A673 (cell line): Measurements from ENCODE around the gene PHF21A. TPM values are rescaled to one million over a fixed set of nuclear protein-coding genes. Genes with fewer than 3 reads are reported as not detected.

Source experiments
- BruUV-seq: library from RNA; stranded (reverse); fragments of 400-500 nt; replicated peaks from 2 replicates; lab custom pipeline; 2021; lab: Mats Ljungman, UMichigan
- CTCF ChIA-PET: fragments of 300-600 bp; sonication (Branson Sonifier 250); formaldehyde crosslinking; loops from one replicate; lab custom pipeline; 2022; ENCODE audit warnings: antibody characterized with exemption; lab: Charles Lee
- POLR2A ChIA-PET: fragments of 300-600 bp; sonication (Branson Sonifier 250); formaldehyde crosslinking; loops from one replicate; lab custom pipeline; 2022; ENCODE audit warnings: antibody characterized with exemption; ENCODE audit not compliant: low non-redundant PET; lab: Charles Lee
- DNase-seq: peaks from one replicate; pipeline ENCODE4 v3.0.0-alpha.2; 2015; ENCODE audit warnings: low spot score
- H3K27ac ChIP-seq: fragments of 200-600 bp; sonication (generic); 2 replicates; pipeline ENCODE4 v1.5.1; 2016; ENCODE audit warnings: mixed run types, low read depth, mild to moderate bottlenecking, mixed read lengths, antibody characterized with exemption, low read length; ENCODE audit not compliant: poor library complexity, severe bottlenecking
- H3K27me3 ChIP-seq: fragments of 200-600 bp; sonication (generic); replicated peaks from 2 replicates; pipeline ENCODE4 v1.6.1; 2017; ENCODE audit warnings: mixed run types, low read depth, mild to moderate bottlenecking, mixed read lengths, antibody characterized with exemption, low read length; ENCODE audit not compliant: insufficient read depth, poor library complexity
- H3K36me3 ChIP-seq: fragments of 200-600 bp; sonication (generic); 2 replicates; pipeline ENCODE4 v1.6.1; 2016; ENCODE audit warnings: mixed run types, mild to moderate bottlenecking, mixed read lengths, antibody characterized with exemption, low read length; ENCODE audit not compliant: insufficient read depth, poor library complexity, severe bottlenecking
- H3K4me1 ChIP-seq: fragments of 200-600 bp; sonication (generic); 2 replicates; pipeline ENCODE4 v1.6.1; 2017; ENCODE audit warnings: mixed run types, mild to moderate bottlenecking, mixed read lengths, antibody characterized with exemption, low read length; ENCODE audit not compliant: insufficient read depth, poor library complexity, severe bottlenecking
- H3K4me3 ChIP-seq: fragments of 200-600 bp; sonication (generic); 2 replicates; pipeline ENCODE4 v1.5.1; 2016; ENCODE audit warnings: low read depth, mixed run types, mild to moderate bottlenecking, mixed read lengths, low read length; ENCODE audit not compliant: poor library complexity, severe bottlenecking
- H3K9me3 ChIP-seq: fragments of 200-600 bp; sonication (generic); 2 replicates; pipeline ENCODE4 v1.6.1; 2016; ENCODE audit warnings: mixed run types, low read depth, mild to moderate bottlenecking, mixed read lengths, antibody characterized with exemption, low read length; ENCODE audit not compliant: poor library complexity, severe bottlenecking
- EZH2 ChIP-seq: fragments of 200-600 bp; sonication (generic); IDR thresholded peaks from 2 replicates; pipeline ENCODE4 v1.6.1; 2017; ENCODE audit warnings: borderline replicate concordance, low read depth, mild to moderate bottlenecking, mixed read lengths, antibody characterized with exemption, low read length; ENCODE audit not compliant: poor library complexity, severe bottlenecking
- intact Hi-C: fragments of 100-400 bp; cut with micrococcal nuclease; formaldehyde crosslinking; loops from one replicate; pipeline ENCODE4 v1.10.0; 2022; ENCODE audit not compliant: unreplicated experiment
- total RNA-seq: library from RNA; stranded (reverse); gene quantifications from 2 replicates; pipeline ENCODE4 v1.2.3, GENCODE V29; 2021
- TF ChIP-seq, protein P1 (sequence below): fragments of 300-800, 200-600 bp; sonication (generic); conservative IDR thresholded peaks from 2 replicates; pipeline ENCODE4 v1.5.1; 2017; ENCODE audit warnings: low read depth, mild to moderate bottlenecking, antibody characterized with exemption, low read length, moderate library complexity, mixed read lengths

The PHF21A gene
- total RNA-seq, 1 experiment from 2014 or later: 77.2 TPM

GRCh38 chr11:46134540-46134939, 13.3 kb upstream of the PHF21A start:
- TF ChIP-seq, protein P1, sequence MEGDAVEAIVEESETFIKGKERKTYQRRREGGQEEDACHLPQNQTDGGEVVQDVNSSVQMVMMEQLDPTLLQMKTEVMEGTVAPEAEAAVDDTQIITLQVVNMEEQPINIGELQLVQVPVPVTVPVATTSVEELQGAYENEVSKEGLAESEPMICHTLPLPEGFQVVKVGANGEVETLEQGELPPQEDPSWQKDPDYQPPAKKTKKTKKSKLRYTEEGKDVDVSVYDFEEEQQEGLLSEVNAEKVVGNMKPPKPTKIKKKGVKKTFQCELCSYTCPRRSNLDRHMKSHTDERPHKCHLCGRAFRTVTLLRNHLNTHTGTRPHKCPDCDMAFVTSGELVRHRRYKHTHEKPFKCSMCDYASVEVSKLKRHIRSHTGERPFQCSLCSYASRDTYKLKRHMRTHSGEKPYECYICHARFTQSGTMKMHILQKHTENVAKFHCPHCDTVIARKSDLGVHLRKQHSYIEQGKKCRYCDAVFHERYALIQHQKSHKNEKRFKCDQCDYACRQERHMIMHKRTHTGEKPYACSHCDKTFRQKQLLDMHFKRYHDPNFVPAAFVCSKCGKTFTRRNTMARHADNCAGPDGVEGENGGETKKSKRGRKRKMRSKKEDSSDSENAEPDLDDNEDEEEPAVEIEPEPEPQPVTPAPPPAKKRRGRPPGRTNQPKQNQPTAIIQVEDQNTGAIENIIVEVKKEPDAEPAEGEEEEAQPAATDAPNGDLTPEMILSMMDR: no peak
- TF ChIP-seq EZH2: no peak
- POLR2A ChIA-PET: interaction anchor here (1.2 kb wide), 1 partner anchor 11 kb away, joined by 3 read pairs; no protein-coding TSS in a partner anchor
- Histone ChIP-seq H3K27ac (no peak overlapping the region), H3K36me3 (no peaks in the 10 kb centered on the region), H3K27me3 (no peaks in the 10 kb centered on the region), H3K4me1 (no peaks in the 10 kb centered on the region), H3K9me3 (no peaks in the 10 kb centered on the region), H3K4me3 (no peak overlapping the region)
- CTCF ChIA-PET: no interaction called here
- intact Hi-C loops: no loop called here
- no peak for DNase-seq
- BruUV-seq: no TSS peak

DNA sequence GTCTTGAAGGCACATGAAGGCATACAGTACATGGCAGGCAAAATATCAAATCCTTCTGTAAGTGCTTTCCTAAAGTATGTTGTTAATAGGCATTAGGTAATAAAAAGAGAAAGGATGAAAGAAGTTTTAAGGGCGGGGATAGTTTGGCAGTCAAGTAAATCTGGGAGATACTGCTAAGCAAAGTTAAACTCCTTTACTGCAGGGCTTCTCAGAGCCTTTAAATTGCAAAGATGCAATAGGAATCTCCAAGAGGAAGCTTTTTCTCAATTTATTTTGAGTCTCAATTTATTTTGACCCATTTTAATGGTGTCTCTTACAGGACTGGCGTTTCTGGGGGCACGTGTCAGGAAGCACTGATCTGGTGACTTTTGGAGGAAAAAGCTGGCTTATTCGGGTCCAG, 12.8 kb upstream of the PHF21A start:
- intact Hi-C loops: no loop called here
- Histone ChIP-seq H3K27me3 (no peaks in the 10 kb centered on the region), H3K9me3 (no peaks in the 10 kb centered on the region), H3K27ac (no peak overlapping the region), H3K4me3 (no peak overlapping the region), H3K4me1 (no peaks in the 10 kb centered on the region), H3K36me3 (no peaks in the 10 kb centered on the region)
- ChIA-PET CTCF (no interaction called here), POLR2A (interaction anchor here (1.2 kb wide), 1 partner anchor 10 kb away, joined by 3 read pairs; no protein-coding TSS in a partner anchor)
- BruUV-seq: no TSS peak
- DNase-seq: no peak
- no peak for TF ChIP-seq EZH2
- TF ChIP-seq, protein P1: no peak

GRCh38 chr11:46133119-46133518, 11.9 kb upstream of the PHF21A start:
- H3K4me1 ChIP-seq: no peaks in the 10 kb centered on the region
- no peaks in the 10 kb centered on the region for H3K9me3 ChIP-seq
- intact Hi-C loops: no loop called here
- TF ChIP-seq, protein P1: no peak
- no peak for TF ChIP-seq EZH2
- ChIA-PET POLR2A (no interaction called here), CTCF (no interaction called here)
- no peak overlapping the region for H3K27ac ChIP-seq
- no peaks in the 10 kb centered on the region for H3K27me3 ChIP-seq
- H3K36me3 ChIP-seq: no peaks in the 10 kb centered on the region
- BruUV-seq: no TSS peak
- H3K4me3 ChIP-seq: no peak overlapping the region
- no peak for DNase-seq
